HK-2 (cell line): ENCODE measurements around the gene TCEA2.
"Not testable (repeated sequence)": the region's sequence is repeated elsewhere in the genome, so short reads cannot be mapped to it uniquely, and the experiment has no call there.

ENCODE experiments used
- DNase-seq: peaks from one replicate; pipeline ENCODE4 v3.0.0-alpha.2; 2018; ENCODE audit not compliant: unreplicated experiment

The TCEA2 gene

GRCh38 chr20:64077876-64078551 lies 15.0 kb downstream of the TCEA2 start:
- DNase-seq, result no peak

DNA sequence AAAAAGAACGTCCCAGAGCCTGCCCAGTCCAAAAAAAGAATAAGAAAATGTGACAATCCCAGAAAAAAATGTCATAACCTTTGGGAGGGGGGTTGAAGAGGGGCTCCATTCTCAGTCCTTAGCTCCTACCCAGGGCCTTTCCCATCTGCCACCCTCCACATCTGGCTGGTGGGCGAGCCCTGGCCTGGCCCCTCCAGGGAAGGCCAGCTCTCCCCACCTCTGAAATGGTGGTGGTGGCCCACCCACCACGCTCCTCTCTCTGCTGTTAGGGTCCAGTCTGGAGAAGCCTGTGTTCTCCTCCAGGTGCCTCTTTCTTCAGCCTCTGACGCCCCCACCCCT lies 15.9 kb downstream of the TCEA2 start:
- no peak for DNase-seq

DNA sequence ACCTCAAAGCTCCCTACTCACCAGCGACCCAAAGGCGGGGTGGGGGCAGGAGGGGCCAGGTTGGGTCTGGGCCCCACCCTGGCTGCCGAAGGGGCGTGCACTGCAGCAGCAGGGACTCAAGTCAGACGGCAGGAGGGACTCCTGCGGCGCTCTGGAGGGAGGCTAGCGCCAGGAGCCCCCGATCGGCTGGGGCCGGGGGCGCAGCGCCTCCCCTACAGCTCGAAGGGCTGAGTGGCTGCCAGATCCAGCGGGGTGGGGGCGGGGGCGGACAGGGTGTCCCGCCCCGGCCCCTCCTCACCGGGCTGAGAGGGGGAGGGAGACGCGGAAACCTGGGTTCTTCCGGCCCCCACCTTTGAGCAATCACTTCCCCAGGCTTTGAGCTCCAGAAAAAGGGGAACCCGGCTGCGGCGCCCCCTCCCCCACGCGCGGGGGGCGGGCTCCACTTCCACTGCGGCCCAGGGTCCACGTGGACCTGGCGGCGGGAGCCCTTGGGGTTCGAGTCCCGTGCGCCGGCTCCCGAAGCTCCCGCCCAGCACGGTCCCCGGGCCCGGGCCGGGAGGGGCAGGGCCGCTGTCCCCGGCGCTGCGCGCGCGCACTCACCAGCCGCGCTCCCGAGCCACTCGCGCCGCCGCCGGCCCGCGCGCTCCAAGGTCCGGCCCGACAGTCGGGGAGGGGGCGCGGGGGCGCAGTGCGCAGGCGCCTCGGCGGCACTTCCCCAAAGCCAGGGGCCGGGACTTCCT lies 16.4 kb downstream of the TCEA2 start, which contains the start of gene RGS19:
RGS19 (minus strand) TSS at position 246 of the 740 bp plus-strand sequence. CDS start 2,632 bp downstream, outside the sequence.
- peak; percentile 77 for DNase-seq

DNA sequence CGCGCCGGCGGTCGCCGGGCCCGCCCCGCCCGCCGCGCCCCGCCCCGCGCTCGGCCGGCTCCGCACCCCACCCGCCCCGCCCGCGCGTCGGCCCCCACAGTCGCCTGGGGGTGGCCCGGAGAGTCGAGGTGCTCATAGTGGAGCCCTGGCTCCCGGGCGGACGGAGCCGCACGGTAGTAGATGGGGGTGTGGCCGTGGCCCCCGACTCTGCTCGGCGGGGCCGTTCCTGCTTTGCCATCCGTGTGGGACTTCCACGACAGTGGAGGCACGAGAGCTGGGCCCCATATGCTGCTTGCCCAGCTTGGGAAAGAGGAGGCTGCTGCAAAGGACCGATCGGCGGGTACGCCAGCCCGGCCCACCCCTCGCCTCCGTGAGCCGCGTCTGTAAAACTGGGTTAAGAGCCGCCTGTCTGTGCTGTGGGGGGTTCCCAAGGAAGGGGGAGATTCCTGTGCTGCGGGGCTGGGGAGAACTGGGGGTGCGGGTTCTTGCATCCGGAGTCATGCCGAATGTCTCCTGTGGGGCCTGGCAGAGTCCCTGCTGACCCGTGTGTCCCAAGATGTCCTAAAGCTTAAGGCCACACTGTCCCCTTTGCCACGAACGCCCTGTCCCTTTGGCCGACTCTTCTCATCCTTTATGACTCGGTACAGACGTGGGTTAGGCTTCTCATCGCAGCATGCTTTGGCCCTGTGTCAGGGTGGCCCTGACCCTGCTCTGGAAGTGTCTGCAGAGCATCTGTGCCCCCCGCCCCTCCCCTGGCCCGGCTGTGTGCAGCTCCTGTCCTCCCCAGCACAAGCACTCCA lies 17.2 kb downstream of the TCEA2 start, which contains the start of gene OPRL1:
OPRL1 (plus strand) TSS at position 70 of the 800 bp plus-strand sequence. CDS start 12,639 bp downstream, outside the sequence.
- DNase-seq, result no peak

- DNase-seq, result no peak
Measured at GRCh38 chr20:64080813-64081623, 18.0 kb downstream of the TCEA2 start.

- no peak for DNase-seq
Measured at GRCh38 chr20:64081624-64081964, 18.6 kb downstream of the TCEA2 start.

DNA sequence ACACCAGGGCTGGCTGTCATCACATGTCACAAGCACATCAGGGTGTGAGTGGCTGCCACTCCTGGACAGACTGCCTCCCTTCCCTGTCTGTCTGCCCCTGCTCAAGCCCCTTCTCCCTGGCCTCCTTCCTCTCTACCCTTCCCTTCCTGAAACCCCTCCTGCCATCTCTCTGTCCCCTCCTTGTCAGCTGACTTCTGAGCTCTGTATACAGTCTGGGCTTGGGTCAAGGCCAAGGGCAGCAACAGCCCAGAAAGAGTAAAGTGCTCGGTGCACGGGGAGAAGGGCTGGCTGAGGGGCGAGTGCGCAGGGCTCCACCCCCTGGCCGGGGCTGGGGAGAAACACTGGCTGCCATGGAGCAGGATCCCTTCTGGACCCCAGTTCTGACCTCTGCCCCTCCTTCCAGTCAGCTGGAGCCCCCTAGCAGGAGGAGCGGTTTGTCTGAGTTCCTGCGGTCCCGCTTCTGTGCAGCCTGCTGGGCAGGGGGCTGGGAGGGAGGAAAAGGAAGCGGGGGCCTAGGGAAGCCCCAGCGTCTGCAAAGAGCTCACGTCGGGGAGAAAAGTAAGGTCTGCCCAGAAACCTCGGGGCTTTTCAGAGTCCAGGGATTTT lies 19.2 kb downstream of the TCEA2 start:
- no peak for DNase-seq

DNA sequence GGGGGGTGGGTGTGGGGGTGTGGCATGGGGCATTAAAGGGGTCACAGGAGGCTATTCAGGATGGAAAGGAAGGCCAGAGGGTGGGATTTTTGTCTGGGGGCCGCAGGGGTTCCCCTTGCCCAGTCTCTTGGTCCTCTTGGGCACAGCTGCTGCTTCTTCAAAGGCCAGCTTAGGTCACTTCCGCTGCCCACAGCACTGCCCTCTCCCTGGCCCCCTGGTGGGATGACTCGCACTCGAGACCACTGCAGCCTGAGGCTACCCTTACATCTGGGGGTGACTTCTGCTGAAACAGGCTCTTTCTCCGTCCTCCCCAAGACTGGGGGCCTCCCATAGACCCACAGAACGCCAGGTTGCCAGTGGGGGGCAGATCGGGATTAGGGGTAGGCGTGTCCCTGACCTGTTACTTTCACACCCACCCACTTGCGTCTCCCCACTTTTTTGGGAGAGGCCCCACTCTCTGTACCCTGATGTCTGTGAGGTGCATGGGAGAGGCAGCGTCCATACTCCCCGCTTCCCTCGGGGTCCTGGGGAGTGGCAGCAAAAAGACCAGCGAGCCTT lies 19.9 kb downstream of the TCEA2 start:
- no peak for DNase-seq

DNA sequence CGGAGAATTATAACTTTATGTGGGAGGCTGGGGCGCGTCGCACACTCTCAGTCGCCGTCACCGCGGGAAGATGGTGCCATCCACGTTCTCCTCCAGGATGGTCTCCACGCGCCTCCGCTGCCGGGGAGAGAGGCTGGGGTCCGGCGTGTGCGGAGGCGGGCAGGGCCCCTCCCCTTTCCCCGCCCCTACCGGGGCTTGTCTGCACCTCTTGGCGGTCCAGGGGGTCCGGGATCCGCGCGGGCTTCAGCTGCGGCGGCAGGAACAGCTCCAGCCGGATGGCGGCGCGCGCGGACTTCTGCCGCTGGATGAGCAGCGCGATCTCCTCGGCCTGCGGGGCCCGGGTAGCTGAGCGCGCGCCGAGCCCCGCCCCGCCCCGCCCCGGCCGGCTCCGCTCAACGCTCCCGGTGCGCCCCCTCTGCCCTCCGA lies 20.4 kb downstream of the TCEA2 start:
- peak; percentile 81 for DNase-seq

- DNase-seq, result no peak
Measured at GRCh38 chr20:64083804-64084684, 21.0 kb downstream of the TCEA2 start, which contains the start of gene LKAAEAR1. Gene LKAAEAR1, minus strand, starts transcription at chr20:64084398. Its CDS starts 179 bp downstream, at chr20:64084219.

GRCh38 chr20:64084685-64085152 lies 21.7 kb downstream of the TCEA2 start:
- DNase-seq, result no peak

DNA sequence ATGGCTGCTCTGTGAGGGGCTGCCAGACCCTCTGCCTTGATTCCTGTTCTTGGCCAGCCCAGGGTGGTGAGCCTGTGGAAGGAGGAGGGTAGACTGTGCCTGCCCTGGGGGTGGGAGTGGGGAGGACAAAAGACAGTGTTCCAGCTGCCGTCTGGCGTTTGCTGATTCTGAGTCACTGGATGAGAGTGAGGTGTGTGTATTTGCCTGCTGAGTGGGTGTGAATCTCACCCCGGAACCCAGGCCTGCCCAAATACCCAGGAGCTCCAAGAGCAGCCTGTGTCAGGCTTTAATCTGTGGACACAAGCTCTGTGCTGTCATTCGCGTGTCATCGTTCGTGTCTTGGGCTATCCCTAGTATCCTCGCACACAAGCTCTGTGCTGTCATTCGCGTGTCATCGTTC lies 23.8 kb downstream of the TCEA2 start:
- no peak for DNase-seq

- DNase-seq, result not testable (repeated sequence)
Measured at GRCh38 chr20:64087226-64087825, 24.3 kb downstream of the TCEA2 start.

- DNase-seq, result not testable (repeated sequence)
Measured at GRCh38 chr20:64088586-64088985, 25.6 kb downstream of the TCEA2 start.

DNA sequence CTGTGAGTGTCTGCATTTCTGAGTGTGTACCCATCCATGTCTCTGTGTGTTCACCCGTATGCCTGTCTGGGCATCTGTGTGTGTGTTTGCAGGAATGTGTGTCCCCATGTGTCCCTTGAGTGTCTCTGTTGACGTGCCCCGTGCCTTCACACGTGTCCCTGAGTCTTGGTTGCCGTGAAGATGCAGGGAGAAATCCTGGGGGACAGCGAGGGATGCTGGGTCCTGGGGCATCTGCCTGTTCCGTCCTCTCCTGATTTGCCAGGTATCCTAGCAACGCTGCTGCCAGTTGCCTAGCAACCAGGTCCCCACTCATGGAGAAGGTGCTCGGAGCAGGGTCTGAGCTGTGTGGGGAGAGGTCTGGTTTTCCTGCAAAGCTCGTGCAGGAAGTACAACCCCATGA lies 27.2 kb downstream of the TCEA2 start:
- no peak for DNase-seq

- no peak for DNase-seq
Measured at GRCh38 chr20:64091340-64091739, 28.3 kb downstream of the TCEA2 start.

DNA sequence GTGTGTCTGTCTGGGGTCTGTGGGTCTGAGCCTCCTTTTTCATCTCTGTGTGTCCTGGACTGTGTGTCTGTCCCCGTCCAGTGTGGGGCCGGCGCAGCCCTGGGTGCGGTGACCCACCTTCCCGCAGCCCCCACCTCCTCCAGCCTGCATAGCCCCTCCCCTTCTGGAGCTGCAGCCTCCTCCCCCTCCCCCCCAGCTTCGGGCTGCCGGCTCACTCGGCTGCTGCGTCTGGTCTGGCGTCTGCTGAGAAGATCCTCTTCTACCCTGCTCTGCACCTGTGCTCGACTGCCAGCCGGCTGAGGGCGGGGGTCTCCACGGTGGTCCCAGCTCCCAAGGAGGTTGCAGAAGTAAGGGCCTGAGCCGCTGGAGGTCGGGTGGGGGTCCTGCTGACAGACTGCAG lies 28.8 kb downstream of the TCEA2 start:
- no peak for DNase-seq

DNA sequence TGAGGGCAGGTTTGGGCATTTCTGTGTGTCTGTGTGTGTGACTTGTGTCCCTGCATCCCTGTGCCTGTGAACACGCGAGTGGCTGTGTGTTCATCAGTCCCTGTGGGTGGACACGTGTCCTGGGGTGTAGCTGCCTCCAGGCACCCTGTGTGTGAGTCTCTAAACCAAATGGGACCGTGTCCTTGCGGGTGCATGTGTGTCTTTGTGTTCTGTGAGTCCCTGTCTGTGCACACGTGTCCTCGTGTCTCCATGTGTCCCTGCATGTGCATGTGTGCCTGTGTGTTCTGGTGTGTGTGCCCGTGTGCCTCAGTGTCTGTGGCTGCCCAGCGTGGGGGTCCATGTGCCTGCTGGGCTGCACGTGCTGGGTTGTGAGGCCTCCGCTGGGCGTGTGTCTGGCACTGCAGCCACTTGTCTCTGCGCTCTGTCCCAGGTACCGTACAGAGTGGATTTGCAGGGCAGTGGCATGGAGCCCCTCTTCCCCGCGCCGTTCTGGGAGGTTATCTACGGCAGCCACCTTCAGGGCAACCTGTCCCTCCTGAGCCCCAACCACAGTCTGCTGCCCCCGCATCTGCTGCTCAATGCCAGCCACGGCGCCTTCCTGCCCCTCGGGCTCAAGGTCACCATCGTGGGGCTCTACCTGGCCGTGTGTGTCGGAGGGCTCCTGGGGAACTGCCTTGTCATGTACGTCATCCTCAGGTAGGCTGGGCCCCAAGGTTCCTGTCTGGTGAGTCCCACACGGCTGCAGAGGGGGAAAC lies 29.4 kb downstream of the TCEA2 start:
- no peak for DNase-seq
